ENCODE measurements around the gene E2F8.
A peak's percentile ranks its signal among the peaks of the same experiment; 100 is the strongest.

E2F8 gene

DNA sequence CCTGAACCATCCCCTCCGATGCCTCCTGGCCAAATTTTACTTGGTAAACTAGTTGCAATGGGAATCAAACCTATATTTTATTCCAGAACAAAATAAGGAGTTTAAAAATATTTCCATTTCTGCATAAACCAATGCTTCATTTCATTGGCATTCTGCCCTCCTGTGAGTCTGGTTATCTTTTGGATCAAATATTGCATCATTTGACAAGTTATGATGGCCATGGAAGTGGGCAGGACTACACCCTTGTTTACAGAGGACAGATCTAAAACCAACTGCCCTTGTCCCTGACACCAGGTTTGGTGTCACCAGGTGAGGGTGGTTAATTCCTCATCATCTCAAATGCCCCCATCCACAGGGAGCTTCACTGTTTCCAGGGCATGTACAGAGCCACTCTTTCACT, 28.2 kb upstream of the E2F8 start:
- Histone ChIP-seq H3K36me3 (replicated peaks; ENCODE audit: low read depth, low read length) (no peaks in the 10 kb centered on the region), H3K27me3 (ENCODE audit: low read depth, low read length) (peaks cover 23% of the 10 kb centered on the region), H3K27ac (ENCODE audit: low read length) (no peak overlapping the region), H3K9me3 (ENCODE audit: insufficient read depth, low read length) (no peaks in the 10 kb centered on the region), H2AFZ (ENCODE audit: low read depth, low read length) (no peak overlapping the region), H3K4me1 (ENCODE audit: low read length) (no peaks in the 10 kb centered on the region), H3K79me2 (ENCODE audit: low read length) (no peaks in the 10 kb centered on the region), H4K20me1 (ENCODE audit: insufficient read depth, low read length) (no peaks in the 10 kb centered on the region), H3K9ac (ENCODE audit: low read length) (no peak overlapping the region), H3K4me2 (ENCODE audit: low read length) (no peak overlapping the region), H3K4me3 (ENCODE audit: low read length) (no peak overlapping the region)
- TF ChIP-seq, protein P1, sequence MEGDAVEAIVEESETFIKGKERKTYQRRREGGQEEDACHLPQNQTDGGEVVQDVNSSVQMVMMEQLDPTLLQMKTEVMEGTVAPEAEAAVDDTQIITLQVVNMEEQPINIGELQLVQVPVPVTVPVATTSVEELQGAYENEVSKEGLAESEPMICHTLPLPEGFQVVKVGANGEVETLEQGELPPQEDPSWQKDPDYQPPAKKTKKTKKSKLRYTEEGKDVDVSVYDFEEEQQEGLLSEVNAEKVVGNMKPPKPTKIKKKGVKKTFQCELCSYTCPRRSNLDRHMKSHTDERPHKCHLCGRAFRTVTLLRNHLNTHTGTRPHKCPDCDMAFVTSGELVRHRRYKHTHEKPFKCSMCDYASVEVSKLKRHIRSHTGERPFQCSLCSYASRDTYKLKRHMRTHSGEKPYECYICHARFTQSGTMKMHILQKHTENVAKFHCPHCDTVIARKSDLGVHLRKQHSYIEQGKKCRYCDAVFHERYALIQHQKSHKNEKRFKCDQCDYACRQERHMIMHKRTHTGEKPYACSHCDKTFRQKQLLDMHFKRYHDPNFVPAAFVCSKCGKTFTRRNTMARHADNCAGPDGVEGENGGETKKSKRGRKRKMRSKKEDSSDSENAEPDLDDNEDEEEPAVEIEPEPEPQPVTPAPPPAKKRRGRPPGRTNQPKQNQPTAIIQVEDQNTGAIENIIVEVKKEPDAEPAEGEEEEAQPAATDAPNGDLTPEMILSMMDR (IDR thresholded peaks at IDR 0.05; ENCODE audit: low read depth, low read length), result no peak
- TF ChIP-seq EZH2phosphoT487 (IDR thresholded peaks at IDR 0.05; ENCODE audit: low read depth), result no peak

DNA sequence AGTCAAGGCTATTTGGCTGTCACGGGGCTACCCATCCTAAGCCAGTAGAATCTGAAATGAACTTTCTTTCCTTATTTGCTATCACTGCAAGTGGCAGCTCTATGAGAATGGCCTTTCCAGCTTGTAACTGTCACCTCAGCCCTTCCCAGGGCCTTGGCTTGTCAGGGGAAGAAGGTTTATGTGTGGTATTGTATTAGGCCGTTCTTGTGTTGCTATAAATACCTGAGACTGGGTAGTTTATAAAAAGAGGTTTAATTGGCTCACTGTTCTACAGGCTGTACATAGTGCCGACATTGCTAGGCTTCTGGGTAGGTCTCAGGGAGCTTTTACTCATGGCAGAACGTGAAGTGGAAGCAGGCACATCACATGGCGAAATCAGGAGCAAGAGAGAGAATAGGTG, 26.8 kb upstream of the E2F8 start:
- Histone ChIP-seq H3K36me3 (replicated peaks; ENCODE audit: low read depth, low read length) (no peaks in the 10 kb centered on the region), H3K4me3 (ENCODE audit: low read length) (no peak overlapping the region), H3K9me3 (ENCODE audit: insufficient read depth, low read length) (no peaks in the 10 kb centered on the region), H4K20me1 (ENCODE audit: insufficient read depth, low read length) (no peaks in the 10 kb centered on the region), H3K27ac (ENCODE audit: low read length) (no peak overlapping the region), H2AFZ (ENCODE audit: low read depth, low read length) (no peak overlapping the region), H3K9ac (ENCODE audit: low read length) (no peak overlapping the region), H3K27me3 (ENCODE audit: low read depth, low read length) (peaks cover 26% of the 10 kb centered on the region), H3K4me1 (ENCODE audit: low read length) (no peaks in the 10 kb centered on the region), H3K4me2 (ENCODE audit: low read length) (no peak overlapping the region), H3K79me2 (ENCODE audit: low read length) (no peaks in the 10 kb centered on the region)
- TF ChIP-seq EZH2phosphoT487 (IDR thresholded peaks at IDR 0.05; ENCODE audit: low read depth), result no peak
- TF ChIP-seq, protein P1 (IDR thresholded peaks at IDR 0.05; ENCODE audit: low read depth, low read length), result no peak

DNA sequence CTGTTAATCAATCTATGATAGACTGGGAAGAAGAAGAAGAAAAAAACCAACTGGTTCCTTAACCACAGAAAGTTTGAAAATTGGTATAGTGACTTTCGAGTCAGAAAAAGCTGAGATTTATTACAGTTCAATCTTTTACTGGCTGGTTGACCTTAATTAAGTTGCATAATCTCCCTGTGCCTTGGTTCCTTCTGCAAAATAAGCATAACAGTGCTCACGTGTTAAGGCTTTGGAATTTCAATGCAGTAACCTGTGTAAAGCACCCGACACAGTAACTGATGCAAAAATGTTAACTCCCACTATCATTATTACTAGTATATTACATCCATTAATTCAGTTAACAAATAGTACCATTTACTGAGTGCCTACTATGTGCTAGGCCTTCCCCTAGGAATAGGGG, 22.6 kb upstream of the E2F8 start:
- H3K4me2 ChIP-seq (ENCODE audit: low read length), result no peak overlapping the region
- H3K4me1 ChIP-seq (ENCODE audit: low read length), result 0 out of 2 replicates have a peak, but pooled peaks cover 3% of the 10 kb centered on the region
- no peak overlapping the region for H2AFZ ChIP-seq (ENCODE audit: low read depth, low read length)
- H4K20me1 ChIP-seq (ENCODE audit: insufficient read depth, low read length), result no peaks in the 10 kb centered on the region
- no peak overlapping the region for H3K9ac ChIP-seq (ENCODE audit: low read length)
- H3K4me3 ChIP-seq (ENCODE audit: low read length), result no peak overlapping the region
- H3K36me3 ChIP-seq (replicated peaks; ENCODE audit: low read depth, low read length), result no peaks in the 10 kb centered on the region
- no peak for TF ChIP-seq EZH2phosphoT487 (IDR thresholded peaks at IDR 0.05; ENCODE audit: low read depth)
- TF ChIP-seq, protein P1 (IDR thresholded peaks at IDR 0.05; ENCODE audit: low read depth, low read length), result no peak
- no peaks in the 10 kb centered on the region for H3K9me3 ChIP-seq (ENCODE audit: insufficient read depth, low read length)
- no peak overlapping the region for H3K27ac ChIP-seq (ENCODE audit: low read length)
- no peaks in the 10 kb centered on the region for H3K79me2 ChIP-seq (ENCODE audit: low read length)
- peaks cover 7% of the 10 kb centered on the region; the same call in 1 of the 2 replicates for H3K27me3 ChIP-seq (ENCODE audit: low read depth, low read length)

DNA sequence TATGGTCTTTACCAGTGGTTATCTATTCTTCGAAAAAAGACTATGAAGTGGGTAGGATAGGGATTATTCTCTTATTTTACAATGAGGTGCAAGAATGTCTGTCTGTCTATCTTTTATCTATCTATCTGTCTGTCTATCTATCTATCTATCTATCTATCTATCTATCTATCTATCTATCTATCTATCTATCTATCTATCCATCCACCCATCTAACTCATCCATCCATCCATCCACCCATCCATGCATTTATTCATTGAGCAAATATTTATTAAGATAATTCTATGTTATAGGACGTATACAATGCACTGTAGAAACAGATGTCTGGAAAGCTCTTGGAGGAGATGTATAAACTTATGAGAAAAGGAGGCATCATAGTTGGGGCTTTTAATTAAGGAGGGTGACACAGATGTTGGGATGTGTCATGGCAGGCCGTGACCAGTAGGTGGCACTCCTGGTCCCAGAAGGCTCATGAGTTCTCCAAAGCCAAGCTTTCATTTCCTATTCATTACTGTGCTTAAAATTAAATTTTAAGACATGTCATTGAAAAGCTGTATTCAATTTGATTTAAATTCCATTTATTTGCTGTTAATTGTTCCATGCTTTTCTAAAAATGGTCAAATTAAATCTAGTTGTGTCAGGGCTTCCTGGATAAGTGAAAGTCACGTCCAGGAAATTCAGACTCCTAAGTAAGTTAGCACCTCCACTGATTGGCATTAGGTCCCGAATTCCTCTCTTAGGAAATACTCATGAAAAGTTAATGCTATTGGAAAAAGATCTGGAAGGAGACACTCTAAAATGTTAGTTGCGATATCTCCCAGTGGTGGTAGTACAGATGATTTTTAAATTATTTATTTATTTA, 19.0 kb upstream of the E2F8 start:
- no peak for TF ChIP-seq EZH2phosphoT487 (IDR thresholded peaks at IDR 0.05; ENCODE audit: low read depth)
- TF ChIP-seq, protein P1 (IDR thresholded peaks at IDR 0.05; ENCODE audit: low read depth, low read length), result peak; percentile 86

More for the DNA sequence above, 19.0 kb upstream of the E2F8 start:
- Histone ChIP-seq H3K4me2 (ENCODE audit: low read length) (peak overlapping the region; percentile 68), H3K27me3 (ENCODE audit: low read depth, low read length) (peaks cover 6% of the 10 kb centered on the region; the same call in 1 of the 2 replicates), H2AFZ (ENCODE audit: low read depth, low read length) (peak overlapping the region; percentile 83), H3K27ac (ENCODE audit: low read length) (no peak overlapping the region), H3K9me3 (ENCODE audit: insufficient read depth, low read length) (no peaks in the 10 kb centered on the region), H3K4me3 (ENCODE audit: low read length) (peak overlapping the region; percentile 55), H3K9ac (ENCODE audit: low read length) (no peak overlapping the region), H4K20me1 (ENCODE audit: insufficient read depth, low read length) (no peaks in the 10 kb centered on the region), H3K4me1 (ENCODE audit: low read length) (0 out of 2 replicates have a peak, but pooled peaks cover 3% of the 10 kb centered on the region), H3K36me3 (replicated peaks; ENCODE audit: low read depth, low read length) (no peaks in the 10 kb centered on the region), H3K79me2 (ENCODE audit: low read length) (no peaks in the 10 kb centered on the region)

Measured in OCI-LY3 (cell line).